Glutamatergic neuron (in vitro differentiated cells): ENCODE results near the gene RBM33. TPM values are rescaled to one million over a fixed set of nuclear protein-coding genes. Genes with fewer than 3 reads are reported as not detected.

Experiments
- DNase-seq: peaks from one replicate; pipeline ENCODE4 v3.0.0; 2022
- H3K27ac Mint-ChIP-seq: one replicate; pipeline ENCODE4 v1.8.0; 2020; ENCODE audit warnings: mild to moderate bottlenecking, mixed read lengths, inconsistent platforms; ENCODE audit not compliant: unreplicated experiment
- H3K27me3 Mint-ChIP-seq: one replicate; pipeline ENCODE4 v1.8.0; 2020; ENCODE audit warnings: mild to moderate bottlenecking, moderate library complexity, mixed read lengths, inconsistent platforms; ENCODE audit not compliant: unreplicated experiment
- H3K36me3 Mint-ChIP-seq: one replicate; pipeline ENCODE4 v1.8.0; 2020; ENCODE audit warnings: mild to moderate bottlenecking, mixed read lengths, inconsistent platforms; ENCODE audit not compliant: unreplicated experiment
- H3K4me1 Mint-ChIP-seq: one replicate; pipeline ENCODE4 v1.8.0; 2020; ENCODE audit warnings: mild to moderate bottlenecking, low read depth, mixed read lengths, inconsistent platforms; ENCODE audit not compliant: unreplicated experiment
- H3K4me3 Mint-ChIP-seq: one replicate; pipeline ENCODE4 v1.8.0; 2020; ENCODE audit warnings: mild to moderate bottlenecking, mixed read lengths, inconsistent platforms; ENCODE audit not compliant: unreplicated experiment
- H3K9me3 Mint-ChIP-seq: one replicate; pipeline ENCODE4 v1.8.0; 2020; ENCODE audit warnings: mild to moderate bottlenecking, moderate library complexity, mixed read lengths, inconsistent platforms; ENCODE audit not compliant: unreplicated experiment
- total RNA-seq: library from RNA; stranded (reverse); fragmentation: NEBNext Ultra II Directional; extraction: Animal tissue kit (Norgen Biotek cat#: 25700); gene quantifications from one replicate; pipeline ENCODE4 v1.2.1, GENCODE V29; 2021; ENCODE audit not compliant: unreplicated experiment
- TF ChIP-seq, protein P1 (sequence below): fragments of 200-600 bp; sonication (generic); IDR thresholded peaks from one replicate; pipeline ENCODE4 v1.5.0; 2021; ENCODE audit not compliant: partially characterized antibody, unreplicated experiment

Gene RBM33
- total RNA-seq, 1 donor from 2014 or later = 67.5 TPM

DNA sequence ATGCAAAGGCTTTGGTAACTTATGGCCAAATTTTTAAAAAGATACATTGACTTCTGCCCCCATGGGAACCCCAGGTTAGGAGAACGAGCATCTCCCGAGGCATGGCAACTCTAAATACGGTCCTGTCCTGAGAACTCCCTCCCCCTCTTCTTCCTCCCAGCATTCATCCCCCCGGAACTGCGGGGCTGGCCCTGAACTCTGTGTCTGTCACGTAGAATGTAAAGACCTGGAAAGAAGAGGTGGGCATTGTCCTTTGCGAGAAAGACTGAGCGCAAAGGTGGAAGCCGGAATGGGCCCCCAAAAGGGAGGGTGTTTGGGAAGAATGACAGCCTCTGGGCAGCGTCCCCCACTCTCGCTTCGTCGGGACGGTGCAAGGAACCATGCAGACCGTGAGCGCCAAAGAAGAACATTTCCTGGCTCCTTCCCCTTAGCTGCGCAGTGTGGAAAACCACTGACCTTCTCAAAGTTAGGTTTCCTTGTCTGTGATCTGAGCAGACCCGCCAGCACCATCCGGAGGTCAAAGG lies 146.8 kb downstream of the RBM33 start:
- TF ChIP-seq, protein P1, sequence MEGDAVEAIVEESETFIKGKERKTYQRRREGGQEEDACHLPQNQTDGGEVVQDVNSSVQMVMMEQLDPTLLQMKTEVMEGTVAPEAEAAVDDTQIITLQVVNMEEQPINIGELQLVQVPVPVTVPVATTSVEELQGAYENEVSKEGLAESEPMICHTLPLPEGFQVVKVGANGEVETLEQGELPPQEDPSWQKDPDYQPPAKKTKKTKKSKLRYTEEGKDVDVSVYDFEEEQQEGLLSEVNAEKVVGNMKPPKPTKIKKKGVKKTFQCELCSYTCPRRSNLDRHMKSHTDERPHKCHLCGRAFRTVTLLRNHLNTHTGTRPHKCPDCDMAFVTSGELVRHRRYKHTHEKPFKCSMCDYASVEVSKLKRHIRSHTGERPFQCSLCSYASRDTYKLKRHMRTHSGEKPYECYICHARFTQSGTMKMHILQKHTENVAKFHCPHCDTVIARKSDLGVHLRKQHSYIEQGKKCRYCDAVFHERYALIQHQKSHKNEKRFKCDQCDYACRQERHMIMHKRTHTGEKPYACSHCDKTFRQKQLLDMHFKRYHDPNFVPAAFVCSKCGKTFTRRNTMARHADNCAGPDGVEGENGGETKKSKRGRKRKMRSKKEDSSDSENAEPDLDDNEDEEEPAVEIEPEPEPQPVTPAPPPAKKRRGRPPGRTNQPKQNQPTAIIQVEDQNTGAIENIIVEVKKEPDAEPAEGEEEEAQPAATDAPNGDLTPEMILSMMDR = no peak
- Mint-ChIP-seq H3K36me3 (peaks cover 5% of the 10 kb centered on the region), H3K4me1 (peaks cover 2% of the 10 kb centered on the region), H3K4me3 (no peak overlapping the region), H3K27ac (no peak overlapping the region), H3K27me3 (peaks cover 12% of the 10 kb centered on the region), H3K9me3 (peaks cover 2% of the 10 kb centered on the region)
- DNase-seq = peak; percentile 16

DNA sequence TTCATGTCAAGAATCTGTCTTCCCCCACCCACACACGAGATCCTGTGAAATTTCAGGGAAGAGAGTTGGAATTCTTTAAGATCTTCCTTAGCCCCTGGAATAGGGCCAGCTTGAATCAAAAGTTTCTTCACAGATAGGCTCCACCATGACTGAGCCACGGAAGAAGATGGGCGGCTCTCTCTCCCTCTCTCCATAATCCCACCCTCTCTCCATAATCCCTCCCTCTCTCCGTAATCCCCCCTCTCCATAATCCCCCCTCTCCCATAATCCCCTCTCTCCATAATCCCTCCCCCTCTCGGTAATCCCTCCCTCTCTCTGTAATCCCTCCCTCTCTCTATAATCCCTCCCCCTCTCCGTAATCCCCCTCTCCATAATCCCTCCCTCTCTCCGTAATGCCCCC lies 147.4 kb downstream of the RBM33 start:
- Mint-ChIP-seq H3K36me3 (peaks cover 5% of the 10 kb centered on the region), H3K4me1 (peaks cover 2% of the 10 kb centered on the region), H3K27me3 (peaks cover 12% of the 10 kb centered on the region), H3K9me3 (peaks cover 2% of the 10 kb centered on the region), H3K27ac (no peak overlapping the region), H3K4me3 (no peak overlapping the region)
- TF ChIP-seq, protein P1 = no peak
- no peak for DNase-seq

DNA sequence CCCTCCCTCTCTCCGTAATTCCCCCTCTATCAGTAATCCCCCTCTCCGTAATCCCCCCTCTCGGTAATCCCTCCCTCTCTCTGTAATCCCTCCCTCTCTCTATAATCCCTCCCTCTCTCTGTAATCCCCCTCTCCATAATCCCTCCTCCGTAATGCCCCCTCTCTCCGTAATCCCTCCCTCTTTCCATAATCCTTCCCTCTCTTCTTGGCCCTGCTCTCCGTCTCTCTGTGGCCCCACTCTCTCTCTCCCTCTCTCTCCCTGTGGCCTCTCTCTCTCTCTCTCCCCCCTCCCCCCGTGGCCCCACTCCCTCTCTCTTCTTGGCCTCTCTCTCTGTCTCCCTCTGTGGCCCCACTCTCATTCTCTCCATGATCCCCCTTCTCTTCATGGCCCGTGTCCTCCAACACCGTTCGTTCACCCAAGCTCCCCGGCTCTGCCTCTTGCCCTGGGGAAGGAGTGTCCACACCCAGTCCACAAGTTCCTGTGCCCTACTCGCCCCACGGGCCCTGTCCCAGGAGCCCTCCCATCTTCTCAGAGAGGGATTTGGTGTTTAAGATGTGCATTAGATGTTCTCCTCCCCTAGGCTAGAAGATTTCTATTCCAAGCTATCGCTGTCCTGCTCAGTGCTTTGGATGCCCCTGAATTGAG lies 148.0 kb downstream of the RBM33 start:
- H3K27me3 Mint-ChIP-seq = peaks cover 12% of the 10 kb centered on the region
- no peak overlapping the region for H3K27ac Mint-ChIP-seq
- TF ChIP-seq, protein P1 = no peak
- H3K4me3 Mint-ChIP-seq = no peak overlapping the region
- no peak for DNase-seq
- peaks cover 2% of the 10 kb centered on the region for H3K9me3 Mint-ChIP-seq
- peaks cover 5% of the 10 kb centered on the region for H3K36me3 Mint-ChIP-seq
- H3K4me1 Mint-ChIP-seq = peaks cover 2% of the 10 kb centered on the region

DNA sequence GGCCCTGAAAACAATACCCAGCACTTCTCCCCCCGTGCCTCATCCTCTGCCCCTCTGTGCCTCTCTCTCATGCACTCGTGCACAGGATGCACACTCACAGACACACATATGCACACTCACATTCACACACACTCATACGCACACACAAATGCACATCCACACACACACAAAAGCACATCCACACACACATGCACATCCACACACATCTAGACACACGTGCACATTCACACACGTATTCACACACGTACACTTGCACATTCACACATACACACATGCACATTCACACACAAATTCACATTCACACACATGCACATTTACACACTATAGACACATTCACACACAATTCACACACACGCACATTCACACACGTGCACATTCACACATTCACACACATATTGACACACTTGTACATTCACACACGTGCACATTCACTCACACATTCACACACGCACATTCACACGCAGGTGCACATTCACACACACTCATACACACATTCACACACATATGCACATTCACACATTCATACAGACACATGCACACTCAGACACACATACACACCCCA lies 148.6 kb downstream of the RBM33 start:
- Mint-ChIP-seq H3K9me3 (peaks cover 2% of the 10 kb centered on the region), H3K4me1 (no peaks in the 10 kb centered on the region), H3K36me3 (peaks cover 5% of the 10 kb centered on the region), H3K27ac (no peak overlapping the region), H3K27me3 (peaks cover 7% of the 10 kb centered on the region), H3K4me3 (no peak overlapping the region)
- TF ChIP-seq, protein P1 = no peak
- DNase-seq = no peak

DNA sequence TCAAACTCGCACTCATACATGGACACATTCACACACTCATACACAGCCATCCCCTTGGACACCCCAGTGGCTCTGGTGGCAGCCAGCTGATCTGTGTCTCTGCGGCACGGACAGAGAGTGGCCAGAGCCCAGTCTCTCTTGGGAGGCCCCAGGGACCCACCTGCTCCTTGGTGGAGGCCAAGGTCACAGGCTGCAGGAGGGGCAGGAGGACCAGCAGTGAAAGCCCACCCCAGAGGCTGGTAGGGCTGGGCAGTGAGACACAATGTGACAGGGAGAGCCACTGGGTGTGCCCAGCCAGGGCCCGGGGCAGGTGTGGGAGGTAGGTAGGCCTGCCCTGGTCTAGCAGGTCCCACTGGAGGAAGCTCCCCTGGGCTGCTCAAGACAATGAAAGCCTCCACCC lies 149.3 kb downstream of the RBM33 start:
- TF ChIP-seq, protein P1 = no peak
- peaks cover 5% of the 10 kb centered on the region for H3K36me3 Mint-ChIP-seq
- DNase-seq = peak; percentile 14
- H3K27ac Mint-ChIP-seq = no peak overlapping the region
- H3K9me3 Mint-ChIP-seq = peaks cover 4% of the 10 kb centered on the region
- no peak overlapping the region for H3K4me3 Mint-ChIP-seq
- peaks cover 10% of the 10 kb centered on the region for H3K27me3 Mint-ChIP-seq
- no peaks in the 10 kb centered on the region for H3K4me1 Mint-ChIP-seq
